ENCODE measurements around the gene DLX2. TPM values are rescaled to one million over a fixed set of nuclear protein-coding genes. Genes with fewer than 3 reads are reported as not detected.
"Not testable (repeated sequence)": the region's sequence is repeated elsewhere in the genome, so short reads cannot be mapped to it uniquely, and the experiment has no call there.

The DLX2 gene
- polyA plus RNA-seq, 1 donor from 2014 or later = not detected

DNA sequence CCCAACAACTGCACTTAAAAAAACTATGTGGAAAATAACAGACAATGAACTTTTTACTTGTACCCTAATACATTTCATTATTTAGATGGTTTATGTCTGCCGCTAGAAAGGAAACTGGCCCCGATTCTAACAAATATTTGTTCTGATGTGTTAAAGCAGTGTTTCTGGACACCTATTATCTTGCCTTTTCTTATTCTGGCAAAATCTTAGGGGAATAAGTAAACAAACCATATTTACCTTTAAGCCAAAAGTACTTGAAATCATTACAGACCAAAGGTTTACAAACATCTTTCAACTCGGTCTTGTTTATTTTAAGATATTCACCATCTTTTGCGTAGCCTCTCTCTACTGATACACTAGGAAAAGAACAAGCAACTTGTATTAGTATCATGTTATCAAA is 29.2 kb downstream of the DLX2 start:
- no peaks in the 10 kb centered on the region for H3K27me3 Mint-ChIP-seq
- H3K27ac Mint-ChIP-seq = no peak overlapping the region
- H3K9me3 Mint-ChIP-seq = no peaks in the 10 kb centered on the region
- H3K4me3 Mint-ChIP-seq = no peak overlapping the region
- H3K4me1 Mint-ChIP-seq = no peaks in the 10 kb centered on the region
- H3K36me3 Mint-ChIP-seq = peaks cover 6% of the 10 kb centered on the region

DNA sequence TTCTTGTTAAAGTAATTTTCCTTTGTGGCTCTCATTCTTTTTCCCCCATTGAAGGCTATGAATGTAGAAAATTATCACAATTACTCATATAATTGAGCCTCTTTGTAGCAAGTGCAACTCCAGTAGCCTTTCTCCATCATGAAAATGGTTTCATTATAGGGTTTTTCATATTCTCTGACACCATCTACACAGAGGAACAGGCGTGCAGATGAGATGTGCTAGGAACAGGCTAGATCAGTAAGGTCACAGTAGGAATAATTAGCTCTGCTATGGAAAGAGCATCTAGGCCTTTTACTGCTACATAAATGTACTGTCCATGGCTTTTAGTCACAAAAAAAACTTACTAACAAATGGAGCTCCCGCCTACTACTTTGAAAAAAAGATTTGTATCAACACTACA is 30.0 kb downstream of the DLX2 start:
- H3K4me3 Mint-ChIP-seq = no peak overlapping the region
- peaks cover 6% of the 10 kb centered on the region for H3K36me3 Mint-ChIP-seq
- no peaks in the 10 kb centered on the region for H3K9me3 Mint-ChIP-seq
- H3K4me1 Mint-ChIP-seq = no peaks in the 10 kb centered on the region
- no peaks in the 10 kb centered on the region for H3K27me3 Mint-ChIP-seq
- H3K27ac Mint-ChIP-seq = no peak overlapping the region

DNA sequence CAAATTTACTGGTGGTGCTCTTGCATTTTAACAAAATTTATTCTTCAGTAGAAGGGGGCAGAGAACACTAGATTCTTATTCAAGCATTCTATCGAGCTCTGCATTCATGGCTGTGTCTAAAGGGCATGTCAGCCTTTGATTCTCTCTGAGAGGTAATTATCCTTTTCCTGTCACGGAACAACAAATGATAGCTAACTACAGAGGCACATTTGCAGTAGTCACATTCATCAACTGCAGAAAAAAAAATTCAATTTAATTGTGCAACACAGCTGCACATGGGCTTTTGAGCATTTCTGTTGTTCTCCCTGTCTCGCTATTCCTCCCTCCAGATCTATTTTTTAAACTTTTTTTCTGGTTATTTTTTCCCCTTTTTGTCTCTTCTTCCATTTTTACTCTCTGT is 30.4 kb downstream of the DLX2 start:
- Mint-ChIP-seq H3K9me3 (no peaks in the 10 kb centered on the region), H3K36me3 (peaks cover 6% of the 10 kb centered on the region), H3K4me3 (no peak overlapping the region), H3K27ac (no peak overlapping the region), H3K27me3 (no peaks in the 10 kb centered on the region), H3K4me1 (no peaks in the 10 kb centered on the region)

DNA sequence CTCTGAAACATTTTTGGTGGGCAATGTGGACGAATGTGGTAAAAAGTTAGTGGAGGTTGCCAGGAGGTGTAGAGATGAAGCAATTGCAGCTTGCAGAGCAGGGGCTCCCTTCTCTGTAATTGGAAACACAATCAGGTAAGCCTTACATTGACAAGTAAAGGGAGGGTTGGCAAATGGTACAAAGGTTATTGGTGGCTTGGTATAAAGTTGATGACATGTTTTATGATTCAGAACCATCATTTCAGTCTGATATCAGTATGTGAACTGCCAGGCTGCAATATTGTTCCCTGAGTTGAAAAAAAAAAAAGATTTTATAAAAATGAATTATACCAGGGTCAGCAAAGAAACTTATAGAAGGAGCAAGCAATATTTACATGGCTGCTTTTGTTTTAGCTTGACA is 31.8 kb downstream of the DLX2 start:
- Mint-ChIP-seq H3K4me1 (no peaks in the 10 kb centered on the region), H3K27me3 (no peaks in the 10 kb centered on the region), H3K36me3 (peaks cover 6% of the 10 kb centered on the region), H3K27ac (no peak overlapping the region), H3K9me3 (no peaks in the 10 kb centered on the region), H3K4me3 (no peak overlapping the region)

DNA sequence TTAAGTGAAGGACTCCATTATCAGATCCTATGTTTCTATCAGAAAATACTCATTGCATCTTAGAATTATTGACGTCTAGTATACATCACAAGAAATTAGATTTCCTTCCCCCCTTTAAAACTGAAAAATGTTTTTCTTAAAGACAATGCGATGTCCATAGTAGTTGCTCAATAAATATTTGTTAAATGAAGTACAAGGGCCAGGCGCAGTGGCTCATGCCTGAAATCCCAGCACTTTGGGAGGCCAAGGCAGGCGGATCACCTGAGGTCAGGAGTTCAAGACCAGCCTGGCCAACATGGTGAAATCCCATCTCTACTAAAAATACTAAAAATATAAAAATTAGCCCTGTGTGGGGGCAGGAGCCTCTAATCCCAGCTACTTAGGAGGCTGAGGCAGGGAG is 34.8 kb downstream of the DLX2 start:
- not testable (repeated sequence) for H3K27me3 Mint-ChIP-seq, H3K4me1 Mint-ChIP-seq, H3K9me3 Mint-ChIP-seq, H3K4me3 Mint-ChIP-seq, H3K27ac Mint-ChIP-seq
- H3K36me3 Mint-ChIP-seq = peaks cover 16% of the 10 kb centered on the region

DNA sequence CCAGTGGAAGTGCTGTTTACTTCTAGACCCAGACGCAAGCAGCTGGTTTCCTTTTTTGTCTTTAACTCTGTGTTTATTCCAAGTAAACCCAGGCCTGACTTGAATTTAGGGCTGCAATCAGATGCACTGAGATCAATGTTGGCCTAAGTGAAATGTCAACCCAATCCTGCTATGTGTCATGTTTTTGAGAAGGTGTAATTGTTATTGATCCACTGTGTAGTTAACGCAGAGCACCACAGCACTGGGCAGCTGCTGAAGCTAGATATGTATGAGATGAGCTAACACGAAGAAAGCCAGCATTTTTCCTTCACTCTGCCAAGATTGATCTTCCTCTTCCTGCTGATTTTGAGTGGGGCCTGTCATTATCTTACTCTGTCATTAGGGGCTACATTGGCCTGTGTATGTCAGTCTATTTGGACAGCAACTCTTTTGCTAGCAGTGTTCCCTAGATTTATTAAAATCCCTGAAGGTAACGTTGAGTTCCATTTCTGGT is 36.3 kb downstream of the DLX2 start:
- H3K9me3 Mint-ChIP-seq = no peaks in the 10 kb centered on the region
- no peak overlapping the region for H3K27ac Mint-ChIP-seq
- no peaks in the 10 kb centered on the region for H3K27me3 Mint-ChIP-seq
- peaks cover 14% of the 10 kb centered on the region for H3K36me3 Mint-ChIP-seq
- H3K4me3 Mint-ChIP-seq = no peak overlapping the region
- H3K4me1 Mint-ChIP-seq = no peaks in the 10 kb centered on the region

DNA sequence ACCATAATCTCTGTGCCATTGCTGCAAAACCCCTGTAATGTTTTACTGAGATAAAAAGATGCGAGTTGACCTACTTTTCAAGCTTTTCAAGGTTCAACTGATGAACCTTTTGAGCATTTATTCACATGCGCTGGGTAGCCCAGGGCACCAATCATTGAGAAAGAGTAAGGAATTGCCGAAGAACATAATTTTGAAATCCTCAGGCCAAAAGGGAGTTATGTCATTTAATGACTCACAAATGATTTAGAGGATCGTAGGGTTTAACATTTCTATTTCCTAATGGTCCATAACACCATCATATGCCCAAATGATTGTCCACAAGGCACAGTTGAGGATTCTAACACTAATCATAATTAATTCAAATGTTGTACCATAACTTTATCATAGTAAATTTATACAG is 37.6 kb downstream of the DLX2 start:
- Mint-ChIP-seq H3K27ac (no peak overlapping the region), H3K4me3 (no peak overlapping the region), H3K4me1 (no peaks in the 10 kb centered on the region), H3K27me3 (no peaks in the 10 kb centered on the region), H3K36me3 (peaks cover 14% of the 10 kb centered on the region), H3K9me3 (no peaks in the 10 kb centered on the region)

DNA sequence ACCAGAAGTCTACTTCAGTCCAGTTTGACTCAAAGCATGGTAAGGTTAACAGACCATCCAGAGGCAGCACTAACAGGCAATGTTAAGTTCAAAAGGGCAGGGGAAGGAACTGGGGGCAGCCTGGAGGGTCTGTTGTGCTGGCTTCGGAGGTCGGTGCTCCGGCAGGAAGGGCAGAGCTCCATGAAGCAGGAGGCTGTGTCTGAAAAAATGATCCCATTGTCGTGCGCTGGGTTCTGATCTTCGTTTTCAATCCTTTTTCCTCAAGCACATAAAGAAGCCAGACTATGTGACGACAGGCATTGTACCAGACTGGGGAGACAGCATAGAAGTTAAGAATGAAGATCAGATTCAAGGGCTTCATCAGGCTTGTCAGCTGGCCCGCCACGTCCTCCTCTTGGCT is 39.3 kb downstream of the DLX2 start:
- Mint-ChIP-seq H3K4me3 (no peak overlapping the region), H3K36me3 (peaks cover 10% of the 10 kb centered on the region), H3K4me1 (no peaks in the 10 kb centered on the region), H3K9me3 (no peaks in the 10 kb centered on the region), H3K27ac (no peak overlapping the region), H3K27me3 (no peaks in the 10 kb centered on the region)

DNA sequence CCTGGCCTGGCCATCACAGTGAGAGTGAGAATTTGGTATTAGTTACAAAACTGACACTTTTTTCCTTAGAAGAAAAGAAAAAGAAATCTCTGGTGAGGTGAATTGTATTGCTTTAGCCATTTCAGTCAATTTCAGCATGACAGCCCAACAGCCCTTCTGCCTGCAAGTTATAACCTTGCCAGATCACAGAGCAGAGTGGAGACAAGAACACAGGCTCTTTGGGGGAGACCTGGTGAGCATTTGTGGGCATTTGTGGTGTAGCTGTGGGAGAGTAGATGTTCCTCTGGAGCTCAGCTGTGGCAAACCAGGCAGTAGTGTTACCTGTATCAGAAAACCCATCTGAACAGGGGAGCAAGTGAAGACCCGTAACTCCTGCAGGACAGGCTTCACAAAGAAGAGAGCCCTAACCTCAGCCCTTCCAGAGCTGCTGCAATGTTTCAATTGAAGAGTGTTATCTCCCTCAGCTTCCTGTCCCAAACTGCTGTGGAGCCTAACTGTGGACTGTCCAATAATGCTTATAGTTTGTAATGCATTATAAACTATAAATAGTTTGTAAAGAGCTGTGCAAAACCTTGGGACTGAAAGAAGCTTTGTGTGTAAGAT is 40.2 kb downstream of the DLX2 start:
- Mint-ChIP-seq H3K36me3 (peaks cover 10% of the 10 kb centered on the region), H3K27me3 (no peaks in the 10 kb centered on the region), H3K4me1 (no peaks in the 10 kb centered on the region), H3K27ac (no peak overlapping the region), H3K9me3 (no peaks in the 10 kb centered on the region), H3K4me3 (no peak overlapping the region)

DNA sequence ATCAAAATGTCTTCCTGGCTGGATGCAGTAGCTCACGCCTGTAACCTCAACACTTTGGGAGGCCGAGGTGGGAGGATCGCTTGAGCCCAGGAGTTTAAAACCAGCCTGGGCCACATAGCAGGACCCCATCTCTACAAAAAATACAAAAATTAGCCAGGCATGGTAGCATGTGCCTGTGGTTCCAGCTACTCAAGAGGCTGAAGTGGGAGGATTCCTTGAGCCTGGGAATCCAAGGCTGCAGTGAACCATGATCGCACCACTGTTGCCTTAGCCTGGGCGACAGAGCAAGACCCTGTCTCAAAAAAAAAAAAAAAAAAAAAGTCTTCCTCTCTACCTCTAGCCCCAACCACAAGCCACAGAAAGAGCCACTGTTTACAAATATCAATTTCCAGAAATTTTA is 42.6 kb downstream of the DLX2 start:
- H3K27ac Mint-ChIP-seq, H3K9me3 Mint-ChIP-seq, H3K27me3 Mint-ChIP-seq, H3K4me3 Mint-ChIP-seq, H3K36me3 Mint-ChIP-seq, H3K4me1 Mint-ChIP-seq: not testable (repeated sequence)

DNA sequence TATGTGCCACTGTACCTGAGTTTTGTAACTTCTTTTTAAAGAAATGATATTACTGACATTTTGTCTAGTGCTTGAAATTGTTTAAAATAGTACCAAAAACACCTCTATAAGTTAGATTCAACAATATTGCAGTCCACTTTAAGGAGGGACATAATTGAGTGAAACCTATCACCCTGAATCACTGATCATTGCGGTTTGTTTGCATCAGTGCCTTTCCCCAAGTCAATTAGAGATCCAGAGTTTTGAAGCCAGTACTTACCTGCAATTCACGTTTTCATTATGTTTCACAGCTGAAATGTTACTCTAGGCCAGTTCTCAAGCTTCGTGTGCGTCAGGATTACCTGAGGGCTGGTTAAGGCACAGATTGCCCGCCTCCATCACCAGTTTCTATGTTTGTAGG is 44.0 kb downstream of the DLX2 start:
- no peaks in the 10 kb centered on the region for H3K9me3 Mint-ChIP-seq
- peaks cover 0 to 3% (median 2%) of the 10 kb centered on the region in 3 donors for H3K4me1 Mint-ChIP-seq
- no peak overlapping the region for H3K27ac Mint-ChIP-seq
- peaks cover 3% of the 10 kb centered on the region for H3K36me3 Mint-ChIP-seq
- H3K4me3 Mint-ChIP-seq = no peak overlapping the region
- H3K27me3 Mint-ChIP-seq = no peaks in the 10 kb centered on the region

DNA sequence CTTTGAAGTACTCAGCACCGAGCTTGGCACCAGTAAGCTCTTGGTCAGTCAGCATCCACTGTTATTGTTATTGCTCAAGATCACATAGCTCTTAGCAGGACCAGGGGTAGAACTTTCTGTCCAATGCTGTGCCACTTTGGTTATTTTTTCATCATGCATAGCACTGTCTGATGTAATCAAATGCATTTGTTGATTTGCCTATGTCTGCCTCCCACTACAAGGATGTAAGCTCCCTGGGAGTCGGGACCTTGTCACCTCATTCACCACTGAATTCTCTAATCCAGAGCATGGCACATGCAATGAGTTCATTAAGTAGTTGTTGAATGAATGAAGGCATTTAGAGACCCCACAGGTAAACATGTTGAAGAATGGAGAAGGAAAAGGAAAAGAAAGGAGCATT is 46.4 kb downstream of the DLX2 start:
- Mint-ChIP-seq H3K4me1 (peaks cover 0 to 3% (median 2%) of the 10 kb centered on the region in 3 donors), H3K4me3 (no peak overlapping the region), H3K36me3 (no peaks in the 10 kb centered on the region), H3K27me3 (no peaks in the 10 kb centered on the region), H3K27ac (no peak overlapping the region), H3K9me3 (no peaks in the 10 kb centered on the region)

DNA sequence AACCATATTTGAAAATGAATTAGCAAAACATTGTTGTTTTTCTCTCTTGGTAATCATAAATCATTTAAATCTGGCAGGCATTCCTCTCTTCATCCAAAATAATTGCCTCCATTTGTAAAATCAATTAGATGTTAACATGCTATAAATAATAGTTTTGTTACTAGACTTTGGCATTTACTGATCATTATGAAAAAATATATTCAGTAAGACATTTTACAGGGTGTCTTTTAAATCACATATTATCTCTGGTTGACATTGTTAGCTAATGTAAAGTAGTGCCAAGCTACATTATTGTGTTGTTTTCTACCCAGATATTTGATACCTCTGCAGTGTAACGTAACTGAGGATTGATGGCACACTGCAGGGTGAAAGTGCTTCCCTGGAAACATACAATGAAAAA is 49.2 kb downstream of the DLX2 start:
- Mint-ChIP-seq H3K4me3 (no peak overlapping the region), H3K36me3 (peaks cover 4% of the 10 kb centered on the region), H3K9me3 (no peaks in the 10 kb centered on the region), H3K4me1 (peaks cover 0 to 3% (median 2%) of the 10 kb centered on the region in 3 donors), H3K27ac (no peak overlapping the region), H3K27me3 (no peaks in the 10 kb centered on the region)

DNA sequence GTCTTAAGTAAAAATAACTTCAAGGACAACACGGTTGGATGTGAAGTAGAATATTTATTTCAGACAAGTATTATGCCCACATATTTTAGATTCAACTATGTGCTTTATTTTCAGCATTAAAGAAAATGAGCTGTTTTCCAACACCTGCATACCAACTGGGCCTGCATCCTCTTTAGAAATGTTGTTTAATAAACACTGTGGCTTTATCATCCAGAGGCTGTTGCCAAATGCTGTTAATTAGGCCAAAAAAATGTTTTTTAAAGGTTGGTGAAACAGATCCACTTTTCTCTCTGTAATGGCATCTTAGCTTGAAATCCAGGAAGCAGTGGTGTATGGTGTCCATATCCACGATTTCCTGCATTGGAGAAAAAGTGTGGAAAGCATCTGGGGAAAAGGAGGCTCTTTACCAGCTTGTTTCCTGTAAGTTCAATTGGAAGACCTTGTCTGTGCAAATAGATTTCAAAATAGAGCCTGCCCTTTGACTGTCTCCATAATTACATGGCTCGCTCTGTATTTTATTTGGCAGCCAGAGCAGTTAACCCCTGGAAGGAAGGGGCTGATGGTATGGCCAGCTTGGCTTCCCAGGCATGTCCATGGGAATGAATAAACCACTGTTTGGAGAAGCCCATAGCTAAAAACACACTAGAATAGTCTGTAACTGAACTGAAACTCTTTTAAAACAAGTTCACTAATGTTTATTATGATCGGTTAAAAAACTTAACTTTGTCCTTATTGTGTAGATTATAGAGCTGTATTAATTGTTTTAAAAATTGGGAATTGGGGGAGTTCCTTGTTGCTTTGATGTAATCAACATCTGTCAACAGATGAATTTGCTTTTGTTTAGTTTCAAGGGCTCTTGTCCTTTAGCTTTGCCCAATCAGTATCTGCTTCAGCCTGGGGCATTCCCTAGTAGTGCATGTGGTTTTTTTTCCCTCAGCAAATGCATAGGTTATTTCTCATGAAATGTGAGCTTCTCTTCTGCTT is 50.4 kb downstream of the DLX2 start:
- Mint-ChIP-seq H3K4me3 (no peak overlapping the region), H3K4me1 (peaks cover 0 to 3% (median 2%) of the 10 kb centered on the region in 3 donors), H3K27ac (no peak overlapping the region), H3K27me3 (no peaks in the 10 kb centered on the region), H3K36me3 (peaks cover 5% of the 10 kb centered on the region), H3K9me3 (no peaks in the 10 kb centered on the region)

DNA sequence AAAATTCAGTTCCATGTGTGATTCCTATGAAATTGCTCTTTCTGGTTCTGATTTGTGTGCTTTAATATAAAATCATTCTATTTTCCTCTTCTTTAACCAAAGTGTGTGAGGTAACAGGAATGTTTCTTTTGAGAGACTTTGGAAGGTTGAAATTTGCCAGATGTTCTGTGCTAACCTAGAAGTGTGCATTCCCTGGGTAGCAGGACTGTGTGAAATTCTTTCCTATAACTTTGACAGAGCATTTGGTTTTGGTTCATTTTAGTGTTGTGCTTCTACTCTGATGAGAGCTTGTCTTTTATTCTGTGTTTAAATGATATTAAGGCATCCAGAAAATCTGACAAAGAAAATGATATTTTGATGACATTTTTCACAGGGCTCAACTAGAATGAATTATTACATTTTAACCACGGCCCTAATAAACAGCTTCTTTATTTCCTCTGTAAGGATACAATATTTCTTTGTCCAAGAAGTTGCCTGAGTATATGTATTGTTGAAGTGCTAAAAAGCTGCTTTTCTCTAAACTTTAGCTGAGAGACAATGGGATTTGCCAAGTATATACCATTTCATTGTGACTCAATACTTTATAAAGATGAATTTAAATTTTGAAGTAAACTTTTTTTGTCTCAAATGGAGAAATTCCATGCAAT is 52.1 kb downstream of the DLX2 start:
- Mint-ChIP-seq H3K27me3 (no peaks in the 10 kb centered on the region), H3K9me3 (no peaks in the 10 kb centered on the region), H3K4me1 (peaks cover 0 to 3% (median 2%) of the 10 kb centered on the region in 3 donors), H3K27ac (no peak overlapping the region), H3K36me3 (peaks cover 5% of the 10 kb centered on the region), H3K4me3 (no peak overlapping the region)

All from IgD-negative memory B cell (primary cell).